Right renal cortex interstitium (tissue), 3 donors: Measurements from ENCODE around the gene MPZL1. TPM values are rescaled to one million over a fixed set of nuclear protein-coding genes. Genes with fewer than 3 reads are reported as not detected.

Experiments
- DNase-seq, 3 donors: peaks; one replicate each; pipeline ENCODE4 v3.0.0-alpha.2; 2013; ENCODE audit warnings: low read depth in 3 of 3, low spot score in 2 of 3
- polyA plus RNA-seq, 3 donors: library from polyadenylated mRNA; unstranded; fragments of 120-200 nt; gene quantifications; one replicate each; pipeline ENCODE4 v1.2.1, GENCODE V29; 2013; ENCODE audit not compliant: insufficient read length in 3 of 3

MPZL1 gene
- polyA plus RNA-seq, 3 donors: 122 to 129 (median 124) TPM

GRCh38 chr1:167836197-167836596, 114.4 kb downstream of the MPZL1 start:
- DNase-seq: no peak

- DNase-seq: no peak
These were observed 115.5 kb downstream of the MPZL1 start for GRCh38 chr1:167837326-167837725.

- no peak for DNase-seq
These were observed 117.2 kb downstream of the MPZL1 start for GRCh38 chr1:167839009-167839408.

Other genes with a start within 250 kb of the MPZL1 start
- gene CD247, start 203.5 kb upstream of the MPZL1 start, polyA plus RNA-seq: under 1 TPM; 0.37 to 0.92 (median 0.49) TPM
- 100 to 1,000 TPM; 113 to 130 (median 130) TPM for gene CREG1, start 168.2 kb upstream of the MPZL1 start, polyA plus RNA-seq
- gene RCSD1, start 91.8 kb upstream of the MPZL1 start, polyA plus RNA-seq: 10 to 100 TPM; 12.0 to 15.5 (median 13.5) TPM
- gene ADCY10, start 192.2 kb downstream of the MPZL1 start, polyA plus RNA-seq: under 1 TPM; 0.31 to 0.44 (median 0.35) TPM
- gene DCAF6, start 214.7 kb downstream of the MPZL1 start, polyA plus RNA-seq: 10 to 100 TPM; 73.7 to 84.4 (median 82.3) TPM
- 100 to 1,000 TPM; 192 to 207 (median 194) TPM for gene MPC2, start 215.1 kb downstream of the MPZL1 start, polyA plus RNA-seq